ENCODE data around the gene FOXK1. TPM values are rescaled to one million over a fixed set of nuclear protein-coding genes. Genes with fewer than 3 reads are reported as not detected.

FOXK1 gene
- total and polyA plus RNA-seq, 2 of the 13 experiments (the other 11 are each of a cell fraction or from before 2014, with no cell fraction given): 4.6 to 8.8 TPM

DNA sequence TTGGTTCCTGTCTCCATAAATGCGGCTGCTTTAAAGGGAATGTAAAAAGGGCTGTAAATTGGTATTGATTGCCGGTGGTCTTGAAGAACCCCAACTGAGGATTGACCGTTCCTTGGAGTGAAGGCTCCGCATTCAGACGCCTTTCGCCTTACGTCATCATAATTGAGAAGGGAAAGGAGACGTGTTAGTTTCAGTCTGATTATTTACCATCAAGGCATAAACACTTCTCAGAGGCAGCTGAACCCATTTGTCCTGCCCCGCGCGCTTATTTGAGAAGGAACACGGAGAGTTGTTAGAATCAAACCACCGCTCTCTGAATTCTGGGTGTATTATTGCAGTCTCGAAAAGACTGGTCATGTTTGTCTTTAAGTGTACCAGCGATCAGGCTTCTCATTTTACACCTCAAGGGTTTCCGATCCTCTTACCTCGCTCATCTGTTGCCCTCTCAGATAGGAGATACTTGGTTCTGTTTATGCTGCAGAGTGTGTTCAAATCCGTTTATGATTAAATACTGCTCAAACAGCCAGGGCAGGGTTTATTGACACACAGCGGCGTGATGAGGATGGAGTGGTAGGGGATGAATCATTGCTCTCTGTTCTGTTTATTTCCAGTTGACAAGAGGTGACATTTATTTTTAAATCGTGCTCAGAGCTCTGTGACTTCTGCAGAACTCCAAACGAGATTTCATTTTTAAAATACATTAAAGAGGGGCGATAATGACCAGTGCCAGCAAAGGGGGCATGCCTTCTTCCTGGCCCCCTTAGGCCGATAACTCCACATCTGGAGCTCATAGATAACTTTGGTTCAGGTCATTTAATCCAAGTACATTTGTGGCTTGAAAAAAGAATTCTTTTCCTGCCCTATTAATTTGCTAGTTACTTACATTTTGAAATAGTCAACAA lies 30.4 kb downstream of the FOXK1 start (continued):
- no peak for TF ChIP-seq MAFF (IDR thresholded peaks at IDR 0.05; ENCODE audit: low read depth, low read length)
- no peak for TF ChIP-seq ZNF552 (CRISPR knock-in tag; IDR thresholded peaks at IDR 0.05; ENCODE audit: borderline replicate concordance)
- TF ChIP-seq ZNF678 (CRISPR knock-in tag; IDR thresholded peaks at IDR 0.05): no peak

DNA sequence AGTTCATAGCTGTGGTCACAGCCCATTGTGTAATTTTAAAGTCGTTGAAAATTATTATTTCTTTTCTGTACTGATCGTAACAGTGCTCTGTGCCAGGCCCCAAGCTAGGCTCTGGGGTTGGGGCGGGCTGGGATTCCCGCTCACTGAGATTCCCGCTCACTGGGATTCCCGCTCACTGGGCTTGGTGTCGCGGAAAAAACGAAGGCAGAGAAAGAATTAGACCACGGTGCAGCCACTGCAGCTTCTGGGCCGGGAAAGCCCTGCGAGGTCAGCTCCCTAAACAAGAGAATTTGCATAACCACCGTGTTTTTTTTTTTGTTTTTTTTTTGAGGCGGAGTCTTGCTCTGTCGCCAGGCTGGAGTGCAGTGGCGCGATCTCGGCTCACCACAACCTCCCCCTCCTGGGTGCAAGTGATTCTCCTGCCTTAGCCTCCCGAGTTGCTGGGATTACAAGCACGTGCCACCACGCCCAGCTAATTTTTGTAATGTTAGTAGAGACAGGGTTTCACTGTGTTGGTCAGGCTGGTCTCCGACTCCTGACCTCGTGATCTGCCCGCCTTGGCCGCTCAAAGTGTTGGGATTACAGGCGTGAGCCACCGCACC lies 31.2 kb downstream of the FOXK1 start:
- ChIA-PET CTCF (ENCODE audit: low intra/inter-chr PET ratio, low total read pairs) (no interaction called here), POLR2A (interaction anchor here (1.1 kb wide), 1 partner anchor 11 kb away, joined by 3 read pairs; no protein-coding TSS in a partner anchor)
- H3K4me1 ChIP-seq (ENCODE audit: insufficient read depth, low read length): peaks cover 66% of the 10 kb centered on the region
- in situ Hi-C loops (cut with HindIII; ENCODE audit: extremely low pct_ligation_motif_present, low pct_unique_long_range_greater_than_20kb) (no loop called here), intact Hi-C loops (cut with micrococcal nuclease; ENCODE audit: unreplicated experiment) (loop anchor here (2.0 kb wide), 1 partner anchor 26 kb away; no protein-coding TSS in a partner anchor)
- no peaks in the 10 kb centered on the region for H3K27me3 ChIP-seq (ENCODE audit: control insufficient read depth in 1 of 2, insufficient read depth in 2 of 2, low read length in 2 of 2)
- H3K4me2 ChIP-seq (ENCODE audit: low read depth, low read length): peak overlapping the region; percentile 57
- peak overlapping the region; percentile 42 for H3K27ac ChIP-seq (ENCODE audit: extremely low read length, insufficient read depth, low read length)
- no peak overlapping the region for H2AFZ ChIP-seq (ENCODE audit: low read length)
- H3K4me3 ChIP-seq (replicated peaks in 1 of 3; ENCODE audit: insufficient read depth in 1 of 3, low read depth in 2 of 3, low read length in 3 of 3): no peak overlapping the region; a peak in 1 of 6 replicates
- H3K36me3 ChIP-seq (replicated peaks in 1 of 2; ENCODE audit: control insufficient read depth in 1 of 2, insufficient read depth in 2 of 2, low read length in 2 of 2): peaks cover 5 to 18% of the 10 kb centered on the region in 2 experiments; a peak in 4 of 5 replicates
- WGBS (ENCODE audit: low lambda C conversion rate): 86% methylated on average over 27 of the region's 27 CpGs
- no peak overlapping the region for H3K9ac ChIP-seq (ENCODE audit: insufficient read depth, low read depth, low read length)
- ATAC-seq: no peak
- peaks cover 73% of the 10 kb centered on the region for H3K79me2 ChIP-seq (ENCODE audit: insufficient read depth, low read length)
- peaks cover 80% of the 10 kb centered on the region for H4K20me1 ChIP-seq (ENCODE audit: insufficient read depth, low read length)
- H3K9me3 ChIP-seq (ENCODE audit: low read length): no peaks in the 10 kb centered on the region
- no TSS peak for BruUV-seq (replicated peaks)
- DNase-seq (ENCODE audit: low spot score): no peak
- no peak for FAIRE-seq
- TF ChIP-seq, protein P1, sequence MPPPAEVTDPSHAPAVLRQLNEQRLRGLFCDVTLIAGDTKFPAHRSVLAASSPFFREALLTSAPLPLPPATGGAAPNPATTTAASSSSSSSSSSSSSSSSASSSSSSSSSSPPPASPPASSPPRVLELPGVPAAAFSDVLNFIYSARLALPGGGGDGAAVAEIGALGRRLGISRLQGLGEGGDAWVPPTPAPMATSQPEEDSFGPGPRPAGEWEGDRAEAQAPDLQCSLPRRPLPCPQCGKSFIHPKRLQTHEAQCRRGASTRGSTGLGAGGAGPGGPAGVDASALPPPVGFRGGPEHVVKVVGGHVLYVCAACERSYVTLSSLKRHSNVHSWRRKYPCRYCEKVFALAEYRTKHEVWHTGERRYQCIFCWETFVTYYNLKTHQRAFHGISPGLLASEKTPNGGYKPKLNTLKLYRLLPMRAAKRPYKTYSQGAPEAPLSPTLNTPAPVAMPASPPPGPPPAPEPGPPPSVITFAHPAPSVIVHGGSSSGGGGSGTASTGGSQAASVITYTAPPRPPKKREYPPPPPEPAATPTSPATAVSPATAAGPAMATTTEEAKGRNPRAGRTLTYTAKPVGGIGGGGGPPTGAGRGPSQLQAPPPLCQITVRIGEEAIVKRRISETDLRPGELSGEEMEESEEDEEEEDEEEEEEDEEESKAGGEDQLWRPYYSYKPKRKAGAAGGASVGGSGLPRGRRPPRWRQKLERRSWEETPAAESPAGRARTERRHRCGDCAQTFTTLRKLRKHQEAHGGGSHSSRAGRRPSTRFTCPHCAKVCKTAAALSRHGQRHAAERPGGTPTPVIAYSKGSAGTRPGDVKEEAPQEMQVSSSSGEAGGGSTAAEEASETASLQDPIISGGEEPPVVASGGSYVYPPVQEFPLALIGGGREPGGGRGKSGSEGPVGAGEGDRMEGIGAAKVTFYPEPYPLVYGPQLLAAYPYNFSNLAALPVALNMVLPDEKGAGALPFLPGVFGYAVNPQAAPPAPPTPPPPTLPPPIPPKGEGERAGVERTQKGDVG (CRISPR knock-in tag; IDR thresholded peaks at IDR 0.05; ENCODE audit: borderline replicate concordance): peak; percentile 59; the same call in 1 of the 2 replicates
- peak; percentile 44 for TF ChIP-seq PRPF4 (IDR thresholded peaks at IDR 0.05; ENCODE audit: low read depth, low read length, poor library complexity, severe bottlenecking)
- no peak for TF ChIP-seq ZMAT3 (CRISPR knock-in tag; conservative IDR thresholded peaks at IDR 0.05)
- TF ChIP-seq, protein P2, sequence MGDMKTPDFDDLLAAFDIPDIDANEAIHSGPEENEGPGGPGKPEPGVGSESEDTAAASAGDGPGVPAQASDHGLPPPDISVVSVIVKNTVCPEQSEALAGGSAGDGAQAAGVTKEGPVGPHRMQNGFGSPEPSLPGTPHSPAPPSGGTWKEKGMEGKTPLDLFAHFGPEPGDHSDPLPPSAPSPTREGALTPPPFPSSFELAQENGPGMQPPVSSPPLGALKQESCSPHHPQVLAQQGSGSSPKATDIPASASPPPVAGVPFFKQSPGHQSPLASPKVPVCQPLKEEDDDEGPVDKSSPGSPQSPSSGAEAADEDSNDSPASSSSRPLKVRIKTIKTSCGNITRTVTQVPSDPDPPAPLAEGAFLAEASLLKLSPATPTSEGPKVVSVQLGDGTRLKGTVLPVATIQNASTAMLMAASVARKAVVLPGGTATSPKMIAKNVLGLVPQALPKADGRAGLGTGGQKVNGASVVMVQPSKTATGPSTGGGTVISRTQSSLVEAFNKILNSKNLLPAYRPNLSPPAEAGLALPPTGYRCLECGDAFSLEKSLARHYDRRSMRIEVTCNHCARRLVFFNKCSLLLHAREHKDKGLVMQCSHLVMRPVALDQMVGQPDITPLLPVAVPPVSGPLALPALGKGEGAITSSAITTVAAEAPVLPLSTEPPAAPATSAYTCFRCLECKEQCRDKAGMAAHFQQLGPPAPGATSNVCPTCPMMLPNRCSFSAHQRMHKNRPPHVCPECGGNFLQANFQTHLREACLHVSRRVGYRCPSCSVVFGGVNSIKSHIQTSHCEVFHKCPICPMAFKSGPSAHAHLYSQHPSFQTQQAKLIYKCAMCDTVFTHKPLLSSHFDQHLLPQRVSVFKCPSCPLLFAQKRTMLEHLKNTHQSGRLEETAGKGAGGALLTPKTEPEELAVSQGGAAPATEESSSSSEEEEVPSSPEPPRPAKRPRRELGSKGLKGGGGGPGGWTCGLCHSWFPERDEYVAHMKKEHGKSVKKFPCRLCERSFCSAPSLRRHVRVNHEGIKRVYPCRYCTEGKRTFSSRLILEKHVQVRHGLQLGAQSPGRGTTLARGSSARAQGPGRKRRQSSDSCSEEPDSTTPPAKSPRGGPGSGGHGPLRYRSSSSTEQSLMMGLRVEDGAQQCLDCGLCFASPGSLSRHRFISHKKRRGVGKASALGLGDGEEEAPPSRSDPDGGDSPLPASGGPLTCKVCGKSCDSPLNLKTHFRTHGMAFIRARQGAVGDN (CRISPR knock-in tag; IDR thresholded peaks at IDR 0.05): peak; percentile 46
- peak; percentile 93 for TF ChIP-seq ZBTB38 (CRISPR knock-in tag; IDR thresholded peaks at IDR 0.05)
- TF ChIP-seq, protein P3, sequence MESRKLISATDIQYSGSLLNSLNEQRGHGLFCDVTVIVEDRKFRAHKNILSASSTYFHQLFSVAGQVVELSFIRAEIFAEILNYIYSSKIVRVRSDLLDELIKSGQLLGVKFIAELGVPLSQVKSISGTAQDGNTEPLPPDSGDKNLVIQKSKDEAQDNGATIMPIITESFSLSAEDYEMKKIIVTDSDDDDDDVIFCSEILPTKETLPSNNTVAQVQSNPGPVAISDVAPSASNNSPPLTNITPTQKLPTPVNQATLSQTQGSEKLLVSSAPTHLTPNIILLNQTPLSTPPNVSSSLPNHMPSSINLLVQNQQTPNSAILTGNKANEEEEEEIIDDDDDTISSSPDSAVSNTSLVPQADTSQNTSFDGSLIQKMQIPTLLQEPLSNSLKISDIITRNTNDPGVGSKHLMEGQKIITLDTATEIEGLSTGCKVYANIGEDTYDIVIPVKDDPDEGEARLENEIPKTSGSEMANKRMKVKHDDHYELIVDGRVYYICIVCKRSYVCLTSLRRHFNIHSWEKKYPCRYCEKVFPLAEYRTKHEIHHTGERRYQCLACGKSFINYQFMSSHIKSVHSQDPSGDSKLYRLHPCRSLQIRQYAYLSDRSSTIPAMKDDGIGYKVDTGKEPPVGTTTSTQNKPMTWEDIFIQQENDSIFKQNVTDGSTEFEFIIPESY (CRISPR knock-in tag; IDR thresholded peaks at IDR 0.05): peak; percentile 88

Data from HepG2 (cell line).